Astrocyte of the spinal cord (primary cell): Measurements from ENCODE around the gene DUSP22.
A peak's percentile ranks its signal among the peaks of the same experiment; 100 is the strongest.
"Not testable (repeated sequence)": the region's sequence is repeated elsewhere in the genome, so short reads cannot be mapped to it uniquely, and the experiment has no call there.

Experiments
- DNase-seq: peaks from one replicate; pipeline ENCODE4 v3.0.0; 2011; ENCODE audit warnings: low read depth, low spot score
- H3K4me3 ChIP-seq: 2 replicates; pipeline ENCODE4 v1.5.1; 2011; ENCODE audit warnings: low read depth, mild to moderate bottlenecking, low read length, moderate library complexity
- CTCF ChIP-seq: IDR thresholded peaks from 2 replicates; pipeline ENCODE4 v1.5.1; 2012; ENCODE audit warnings: low read depth, mild to moderate bottlenecking, low read length, inconsistent platforms
- in situ Hi-C: cut with HindIII; loops from 2 replicates; pipeline ENCODE4 v1.10.0; 2017; ENCODE audit warnings: low sequenced_read_pairs

DUSP22 gene

DNA sequence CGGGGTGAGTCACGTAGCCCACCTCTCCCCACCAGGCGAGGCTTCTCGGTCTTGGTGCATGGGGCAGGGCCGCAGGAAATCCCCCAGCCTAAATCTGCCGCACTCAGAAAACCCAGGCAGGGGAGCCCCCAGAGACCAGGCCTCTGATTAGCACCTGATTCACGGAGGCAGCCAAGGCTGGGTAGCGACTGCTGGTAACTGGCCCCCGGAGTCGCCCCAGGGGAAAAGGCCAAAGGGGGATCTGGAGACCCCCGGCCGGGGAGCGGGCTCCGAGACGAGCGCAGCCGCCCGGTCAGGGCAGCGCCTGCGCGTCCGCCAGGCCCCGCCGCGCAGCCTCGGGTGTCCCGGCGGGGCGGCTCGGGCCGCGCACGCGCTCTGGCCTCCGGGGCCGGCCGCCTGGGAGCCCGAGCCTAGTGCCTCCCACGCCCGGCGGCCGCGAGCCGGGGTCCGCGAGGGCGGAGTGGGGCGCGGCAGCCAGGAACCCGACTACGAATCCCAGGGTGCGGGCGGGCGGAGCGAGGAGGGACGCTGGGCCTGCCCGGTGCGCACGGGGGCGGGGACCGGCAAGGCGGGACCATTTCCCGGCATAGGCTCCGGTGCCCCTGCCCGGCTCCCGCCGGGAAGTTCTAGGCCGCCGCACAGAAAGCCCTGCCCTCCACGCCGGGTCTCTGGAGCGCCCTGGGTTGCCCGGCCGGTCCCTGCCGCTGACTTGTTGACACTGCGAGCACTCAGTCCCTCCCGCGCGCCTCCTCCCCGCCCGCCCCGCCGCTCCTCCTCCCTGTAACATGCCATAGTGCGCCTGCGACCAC lies at the start of gene DUSP22:
DUSP22 (plus strand) TSS at position 791 of the 809 bp plus-strand sequence. CDS start 53 bp downstream, outside the sequence.
- DNase-seq = peak; percentile 87
- no peak for TF ChIP-seq CTCF

DNA sequence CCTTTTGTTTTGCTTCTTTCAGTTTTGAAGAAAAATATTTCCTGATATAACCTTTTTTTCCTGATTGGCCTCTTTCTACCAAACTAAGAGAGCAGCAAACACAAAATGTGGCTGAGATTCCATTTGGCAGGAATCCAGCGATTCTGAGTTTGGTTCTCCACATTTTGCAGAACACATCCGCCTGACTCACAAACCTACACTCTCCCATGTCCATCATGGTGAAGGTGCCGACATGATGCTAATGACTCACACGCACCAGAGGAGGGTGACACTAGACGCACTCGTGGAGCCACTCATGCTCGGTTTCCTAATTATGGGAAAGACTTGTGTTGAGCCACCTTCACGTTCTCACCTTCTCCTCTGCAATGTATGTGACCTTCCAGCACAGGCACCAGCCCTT lies 45.9 kb upstream of the DUSP22 start:
- no peak overlapping the region for H3K4me3 ChIP-seq
- DNase-seq = no peak
- in situ Hi-C loops = no loop called here
- no peak for TF ChIP-seq CTCF

More for the DNA sequence above, at the start of gene DUSP22:
- in situ Hi-C loops = no loop called here
- H3K4me3 ChIP-seq = peak within 1 kb of the TSS; percentile 65

DNA sequence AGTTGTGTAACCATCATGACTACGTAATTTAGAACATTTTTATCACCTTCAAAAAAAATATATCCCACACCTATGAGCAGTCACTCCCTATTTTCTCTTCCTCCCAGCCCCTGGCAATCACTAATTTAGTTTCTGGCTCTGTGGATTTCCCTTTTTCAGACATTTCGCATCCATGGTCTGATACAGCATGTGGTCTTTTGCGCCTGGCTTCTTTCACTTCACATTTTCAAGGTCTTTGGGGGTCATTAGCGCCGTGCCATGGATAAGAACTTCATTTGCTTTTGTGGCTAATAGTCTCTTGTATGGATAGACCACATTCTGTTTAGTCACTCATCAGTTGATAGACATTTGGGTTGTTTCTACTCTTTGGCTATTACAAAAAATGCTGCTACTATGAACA lies 44.9 kb upstream of the DUSP22 start:
- H3K4me3 ChIP-seq = no peak overlapping the region
- DNase-seq = no peak
- TF ChIP-seq CTCF = no peak
- in situ Hi-C loops = no loop called here

DNA sequence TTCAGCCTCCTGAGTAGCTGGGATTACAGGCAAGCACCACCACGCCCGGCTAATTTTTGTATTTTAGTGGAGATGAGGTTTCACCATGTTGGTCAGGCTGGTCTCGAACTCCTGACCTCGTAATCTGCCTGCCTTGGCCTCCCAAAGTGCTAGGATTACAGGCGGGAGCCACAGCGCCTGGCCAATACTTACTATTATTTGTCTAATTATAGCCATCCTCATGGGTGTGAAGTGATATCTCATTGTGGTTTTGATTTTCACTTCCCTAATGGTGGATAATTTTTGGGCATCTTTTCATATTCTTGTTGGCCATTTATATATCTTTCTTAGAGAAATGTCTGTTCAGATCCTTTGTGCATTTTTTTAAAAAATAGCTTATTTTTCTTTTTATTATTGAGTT lies 44.2 kb upstream of the DUSP22 start:
- DNase-seq, in situ Hi-C loops, H3K4me3 ChIP-seq: not testable (repeated sequence)

GRCh38 chr6:250676-251075 lies 41.6 kb upstream of the DUSP22 start:
- TF ChIP-seq CTCF = no peak
- H3K4me3 ChIP-seq = no peak overlapping the region

GRCh38 chr6:251920-252319 lies 40.4 kb upstream of the DUSP22 start:
- H3K4me3 ChIP-seq = no peak overlapping the region
- TF ChIP-seq CTCF = no peak
- no peak for DNase-seq
- in situ Hi-C loops = no loop called here

More at GRCh38 chr6:250676-251075, 41.6 kb upstream of the DUSP22 start:
- DNase-seq = no peak
- in situ Hi-C loops = no loop called here

DNA sequence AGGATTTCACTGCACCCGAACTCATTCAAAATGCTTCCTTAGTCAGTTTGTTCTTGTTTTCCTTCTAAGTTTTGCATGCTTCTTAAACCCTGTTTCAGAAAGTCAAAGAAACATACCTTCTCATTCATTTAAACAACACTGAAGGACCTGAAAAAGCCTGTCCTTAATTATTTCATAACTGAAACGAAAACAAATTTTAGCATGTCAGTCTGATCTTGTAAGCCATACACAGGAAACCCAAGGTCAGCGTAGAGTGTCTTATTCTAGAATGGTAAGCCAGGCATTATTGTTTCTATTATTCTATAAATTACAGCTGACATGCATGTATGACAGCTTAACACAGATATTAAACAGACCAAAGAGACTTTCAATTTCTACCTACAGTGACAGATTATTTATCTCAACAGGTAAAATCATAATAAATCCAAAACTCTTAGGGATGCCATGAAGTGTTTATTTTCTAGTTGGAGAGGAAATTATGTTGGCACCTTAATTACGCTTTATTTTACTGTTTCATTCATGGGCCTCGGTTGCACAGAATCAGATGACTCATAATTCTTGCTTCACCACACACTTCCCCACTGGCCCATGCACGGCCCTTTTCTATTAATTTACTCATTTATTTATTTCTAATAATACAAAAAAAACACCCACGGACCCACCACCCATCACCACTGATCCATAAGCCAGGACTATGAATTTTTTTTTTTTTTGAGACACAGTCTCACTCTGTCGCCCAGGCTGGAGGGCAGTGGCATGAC lies 39.3 kb upstream of the DUSP22 start:
- no peak for TF ChIP-seq CTCF
- DNase-seq = no peak
- H3K4me3 ChIP-seq = no peak overlapping the region
- in situ Hi-C loops = no loop called here
